HG03095 (cell line): ENCODE data around the gene TNXB.
"Not testable (repeated sequence)": the region's sequence is repeated elsewhere in the genome, so short reads cannot be mapped to it uniquely, and the experiment has no call there.

Source experiments
- ATAC-seq: cut with Tn5 transposase; IDR thresholded peaks from one replicate; pipeline ENCODE4 v1.9.1; 2021; ENCODE audit warnings: moderate library complexity; ENCODE audit not compliant: unreplicated experiment

TNXB gene

GRCh38 chr6:32041385-32041784 lies 67.8 kb downstream of the TNXB start:
- ATAC-seq: not testable (repeated sequence)

DNA sequence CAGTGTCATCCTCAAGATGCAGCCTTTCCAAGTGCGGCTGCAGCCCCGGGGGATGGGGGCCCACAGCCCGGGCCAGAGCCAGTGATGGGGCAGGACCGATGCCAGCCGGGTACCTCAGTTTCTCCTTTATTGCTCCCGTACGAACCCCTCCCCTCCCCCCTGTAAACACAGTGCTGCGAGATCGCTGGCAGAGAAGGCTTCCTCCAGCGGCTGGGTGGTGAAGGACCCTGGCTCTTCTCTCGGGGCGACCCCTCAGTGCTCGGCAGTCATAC lies 68.2 kb downstream of the TNXB start:
- ATAC-seq: not testable (repeated sequence)

DNA sequence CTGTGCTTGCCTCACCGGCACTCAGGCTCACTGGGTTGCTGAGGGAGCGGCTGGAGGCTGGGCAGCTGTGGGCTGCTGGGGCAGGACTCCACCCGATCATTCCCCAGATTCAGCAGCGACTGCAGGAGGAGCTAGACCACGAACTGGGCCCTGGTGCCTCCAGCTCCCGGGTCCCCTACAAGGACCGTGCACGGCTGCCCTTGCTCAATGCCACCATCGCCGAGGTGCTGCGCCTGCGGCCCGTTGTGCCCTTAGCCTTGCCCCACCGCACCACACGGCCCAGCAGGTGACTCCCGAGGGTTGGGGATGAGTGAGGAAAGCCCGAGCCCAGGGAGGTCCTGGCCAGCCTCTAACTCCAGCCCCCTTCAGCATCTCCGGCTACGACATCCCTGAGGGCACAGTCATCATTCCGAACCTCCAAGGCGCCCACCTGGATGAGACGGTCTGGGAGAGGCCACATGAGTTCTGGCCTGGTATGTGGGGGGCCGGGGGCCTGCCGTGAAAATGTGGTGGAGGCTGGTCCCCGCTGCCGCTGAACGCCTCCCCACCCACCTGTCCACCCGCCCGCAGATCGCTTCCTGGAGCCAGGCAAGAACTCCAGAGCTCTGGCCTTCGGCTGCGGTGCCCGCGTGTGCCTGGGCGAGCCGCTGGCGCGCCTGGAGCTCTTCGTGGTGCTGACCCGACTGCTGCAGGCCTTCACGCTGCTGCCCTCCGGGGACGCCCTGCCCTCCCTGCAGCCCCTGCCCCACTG lies 68.7 kb downstream of the TNXB start:
- ATAC-seq: not testable (repeated sequence)

DNA sequence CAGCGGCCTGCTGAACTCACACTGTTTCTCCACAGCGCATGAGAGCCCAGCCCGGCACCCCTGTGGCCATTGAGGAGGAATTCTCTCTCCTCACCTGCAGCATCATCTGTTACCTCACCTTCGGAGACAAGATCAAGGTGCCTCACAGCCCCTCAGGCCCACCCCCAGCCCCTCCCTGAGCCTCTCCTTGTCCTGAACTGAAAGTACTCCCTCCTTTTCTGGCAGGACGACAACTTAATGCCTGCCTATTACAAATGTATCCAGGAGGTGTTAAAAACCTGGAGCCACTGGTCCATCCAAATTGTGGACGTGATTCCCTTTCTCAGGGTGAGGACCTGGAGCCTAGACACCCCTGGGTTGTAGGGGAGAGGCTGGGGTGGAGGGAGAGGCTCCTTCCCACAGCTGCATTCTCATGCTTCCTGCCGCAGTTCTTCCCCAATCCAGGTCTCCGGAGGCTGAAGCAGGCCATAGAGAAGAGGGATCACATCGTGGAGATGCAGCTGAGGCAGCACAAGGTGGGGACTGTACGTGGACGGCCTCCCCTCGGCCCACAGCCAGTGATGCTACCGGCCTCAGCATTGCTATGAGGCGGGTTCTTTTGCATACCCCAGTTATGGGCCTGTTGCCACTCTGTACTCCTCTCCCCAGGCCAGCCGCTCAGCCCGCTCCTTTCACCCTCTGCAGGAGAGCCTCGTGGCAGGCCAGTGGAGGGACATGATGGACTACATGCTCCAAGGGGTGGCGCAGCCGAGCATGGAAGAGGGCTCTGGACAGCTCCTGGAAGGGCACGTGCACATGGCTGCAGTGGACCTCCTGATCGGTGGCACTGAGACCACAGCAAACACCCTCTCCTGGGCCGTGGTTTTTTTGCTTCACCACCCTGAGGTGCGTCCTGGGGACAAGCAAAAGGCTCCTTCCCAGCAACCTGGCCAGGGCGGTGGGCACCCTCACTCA lies 69.5 kb downstream of the TNXB start:
- ATAC-seq: not testable (repeated sequence)

- not testable (repeated sequence) for ATAC-seq
Observed at GRCh38 chr6:32038878-32039277, 70.3 kb downstream of the TNXB start.

GRCh38 chr6:32037598-32038524 lies 71.3 kb downstream of the TNXB start, which contains the start of gene CYP21A2:
TSS of gene CYP21A2 (plus strand) at chr6:32038415. CDS start at chr6:32038423, 8 bp downstream.
- not testable (repeated sequence) for ATAC-seq

- not testable (repeated sequence) for ATAC-seq
Observed at GRCh38 chr6:32037136-32037535, 72.0 kb downstream of the TNXB start.

- not testable (repeated sequence) for ATAC-seq
Observed at GRCh38 chr6:32035283-32036013, 73.7 kb downstream of the TNXB start.

GRCh38 chr6:32029553-32029952 lies 79.6 kb downstream of the TNXB start:
- not testable (repeated sequence) for ATAC-seq

GRCh38 chr6:32028631-32029030 lies 80.5 kb downstream of the TNXB start:
- ATAC-seq: not testable (repeated sequence)

DNA sequence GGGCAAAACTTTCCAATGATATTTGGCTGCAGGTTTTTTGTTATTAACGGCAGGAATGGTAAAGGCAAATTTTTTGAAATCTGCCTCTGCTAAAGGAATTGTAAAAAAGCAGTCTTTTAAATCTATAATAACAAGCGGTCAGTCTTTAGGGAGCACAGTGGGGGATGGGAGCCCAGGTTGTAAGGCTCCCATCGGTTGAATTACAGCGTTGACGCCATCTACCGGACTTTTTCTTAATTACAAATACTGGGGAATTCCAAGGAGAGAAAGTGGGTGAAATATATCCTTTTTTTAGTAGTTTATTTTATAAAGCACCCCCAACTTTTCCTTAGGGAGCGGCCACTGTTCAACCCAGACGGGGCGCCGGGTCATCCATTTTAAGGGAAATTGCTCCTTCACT lies 87.0 kb downstream of the TNXB start:
- ATAC-seq: not testable (repeated sequence)

DNA sequence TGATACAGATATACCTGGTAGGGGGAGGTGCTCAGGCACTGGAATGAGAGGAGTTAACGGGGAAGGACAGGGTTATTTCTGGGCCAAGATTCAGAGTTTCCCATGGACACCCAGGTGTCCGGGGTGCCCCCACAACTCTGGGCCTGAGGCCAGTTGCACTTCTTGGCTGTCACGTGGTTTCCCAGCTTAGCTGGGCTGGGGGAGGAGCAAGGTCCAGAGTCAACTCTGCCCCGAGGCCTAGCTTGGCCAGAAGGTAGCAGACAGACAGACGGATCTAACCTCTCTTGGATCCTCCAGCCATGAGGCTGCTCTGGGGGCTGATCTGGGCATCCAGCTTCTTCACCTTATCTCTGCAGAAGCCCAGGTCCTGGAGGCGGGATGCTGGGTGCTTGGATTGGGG lies 94.6 kb downstream of the TNXB start, which contains the start of gene C4B:
Gene C4B (plus strand): TSS at position 249 of the 400 bp plus-strand sequence. CDS start 51 bp downstream, at position 300.
- not testable (repeated sequence) for ATAC-seq

GRCh38 chr6:32013738-32014137 lies 95.4 kb downstream of the TNXB start:
- ATAC-seq: not testable (repeated sequence)

DNA sequence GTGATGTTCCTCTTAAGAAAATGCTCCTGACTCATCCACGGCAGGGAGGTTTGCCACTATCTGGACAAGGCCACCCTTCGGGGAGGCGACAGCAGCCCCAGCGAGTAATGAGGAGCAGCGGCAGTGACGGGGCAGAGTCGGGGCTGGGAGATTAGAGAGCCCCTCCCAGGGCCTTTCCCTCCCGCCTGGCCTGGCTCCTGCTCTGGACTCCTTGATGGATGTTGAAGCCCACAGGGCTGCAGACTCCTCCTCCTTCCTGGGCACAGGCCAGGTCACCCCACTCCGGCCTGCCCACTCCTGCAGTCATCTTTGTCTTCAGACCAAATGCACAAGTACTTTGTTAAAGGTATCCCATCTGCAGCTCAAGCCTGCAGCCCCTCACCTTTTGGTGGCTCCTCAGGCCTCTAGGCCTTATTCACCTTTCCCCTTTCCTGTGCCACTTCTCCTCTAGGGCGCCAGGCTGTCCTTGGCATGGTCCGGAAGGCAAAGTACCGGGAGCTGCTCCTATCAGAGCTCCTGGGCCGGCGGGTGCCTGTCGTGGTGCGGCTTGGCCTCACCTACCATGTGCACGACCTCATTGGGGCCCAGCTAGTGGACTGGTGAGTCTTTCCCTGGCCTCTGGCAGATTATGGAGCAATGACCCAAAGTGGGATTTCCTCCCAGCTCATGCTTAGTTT lies 96.1 kb downstream of the TNXB start:
- not testable (repeated sequence) for ATAC-seq

DNA sequence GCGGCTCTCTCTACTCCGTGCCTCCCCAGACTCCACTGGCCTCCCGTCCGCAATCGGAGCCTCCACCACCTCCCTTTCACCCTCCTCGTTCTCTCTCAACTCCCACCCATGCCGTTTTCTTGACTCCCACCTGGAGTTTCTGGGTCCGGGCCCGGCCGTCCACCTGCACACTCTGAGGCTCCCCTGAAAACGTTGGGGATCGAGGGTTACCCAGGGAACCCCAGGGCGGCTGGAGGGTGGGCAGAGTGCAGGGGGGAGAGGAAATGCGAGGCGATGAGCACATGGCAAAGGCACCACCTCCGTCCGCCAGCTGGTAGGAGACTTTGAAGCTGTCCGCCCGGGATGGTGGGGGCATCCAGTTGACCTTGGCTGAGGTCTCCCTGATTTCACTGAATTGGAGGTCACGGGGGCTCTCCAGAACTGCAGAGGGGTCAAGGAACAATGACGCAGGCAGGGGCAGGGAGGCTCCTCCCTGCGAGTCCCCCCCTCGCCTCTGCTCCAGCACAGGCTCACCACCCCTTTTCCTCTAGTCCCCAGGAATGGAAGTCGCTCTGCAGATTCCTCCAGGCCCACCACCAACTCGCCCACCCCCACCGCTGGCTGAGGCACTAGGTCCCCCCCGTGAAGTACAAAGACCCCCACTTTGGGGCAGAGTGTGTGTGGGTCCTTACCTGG lies 98.1 kb downstream of the TNXB start:
- not testable (repeated sequence) for ATAC-seq

- not testable (repeated sequence) for ATAC-seq
Observed at GRCh38 chr6:32009537-32009936, 99.6 kb downstream of the TNXB start.

DNA sequence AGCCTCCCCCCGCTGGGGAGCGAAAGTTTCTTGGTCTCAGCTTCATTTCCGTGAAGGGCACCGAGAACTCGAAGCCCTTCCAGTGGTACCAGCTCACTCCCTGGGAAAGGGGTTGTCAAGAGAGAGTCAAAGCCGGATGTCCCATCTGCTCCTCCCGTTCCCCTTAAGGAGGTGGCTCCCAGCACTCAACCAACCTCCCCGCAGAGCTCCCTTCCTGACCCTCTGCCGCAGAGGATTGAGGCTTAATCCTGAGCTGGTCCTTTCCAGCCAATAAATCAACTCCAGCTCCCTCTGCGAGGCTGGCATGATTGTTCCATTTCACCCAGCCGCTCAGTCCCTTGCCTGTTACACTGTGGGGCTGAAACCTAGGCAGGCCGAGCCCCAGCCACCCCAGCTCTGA lies 100.5 kb downstream of the TNXB start:
- ATAC-seq: not testable (repeated sequence)

DNA sequence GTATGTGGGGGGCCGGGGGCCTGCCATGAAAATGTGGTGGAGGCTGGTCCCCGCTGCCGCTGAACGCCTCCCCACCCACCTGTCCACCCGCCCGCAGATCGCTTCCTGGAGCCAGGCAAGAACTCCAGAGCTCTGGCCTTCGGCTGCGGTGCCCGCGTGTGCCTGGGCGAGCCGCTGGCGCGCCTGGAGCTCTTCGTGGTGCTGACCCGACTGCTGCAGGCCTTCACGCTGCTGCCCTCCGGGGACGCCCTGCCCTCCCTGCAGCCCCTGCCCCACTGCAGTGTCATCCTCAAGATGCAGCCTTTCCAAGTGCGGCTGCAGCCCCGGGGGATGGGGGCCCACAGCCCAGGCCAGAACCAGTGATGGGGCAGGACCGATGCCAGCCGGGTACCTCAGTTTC lies 101.1 kb downstream of the TNXB start:
- not testable (repeated sequence) for ATAC-seq

- not testable (repeated sequence) for ATAC-seq
Observed at GRCh38 chr6:32007086-32007485, 102.1 kb downstream of the TNXB start.
